Stimulated activated CD4-positive, alpha-beta T cell treated with anti-CD3 and anti-CD28 coated beads, Interleukin-2, amount 100 ng/mL, for 4 hours (primary cell): ENCODE results near the gene TANGO6.
"Not testable (repeated sequence)": the region's sequence is repeated elsewhere in the genome, so short reads cannot be mapped to it uniquely, and the experiment has no call there.

ENCODE experiments used
- DNase-seq: peaks from one replicate; pipeline ENCODE4 v3.0.0-alpha.2; 2020; ENCODE audit warnings: low read depth

Gene TANGO6

GRCh38 chr16:68843482-68844210 is at the start of gene TANGO6:
Gene TANGO6 (plus strand): TSS chr16:68843531. CDS start chr16:68843618, 87 bp downstream.
- peak; percentile 93 for DNase-seq

GRCh38 chr16:68798398-68798797 is 44.9 kb upstream of the TANGO6 start:
- no peak for DNase-seq

- DNase-seq, result peak; percentile 6
Measured at GRCh38 chr16:68800257-68800875, 43.0 kb upstream of the TANGO6 start.

- no peak for DNase-seq
Measured at GRCh38 chr16:68802190-68802589, 41.1 kb upstream of the TANGO6 start.

- DNase-seq, result no peak
Measured at GRCh38 chr16:68806422-68806821, 36.9 kb upstream of the TANGO6 start.

GRCh38 chr16:68806981-68807380 is 36.4 kb upstream of the TANGO6 start:
- DNase-seq, result no peak

- DNase-seq, result no peak
Measured at GRCh38 chr16:68814516-68814915, 28.8 kb upstream of the TANGO6 start.

- no peak for DNase-seq
Measured at GRCh38 chr16:68823401-68824135, 19.8 kb upstream of the TANGO6 start.

GRCh38 chr16:68825427-68825826 is 17.9 kb upstream of the TANGO6 start:
- no peak for DNase-seq

- DNase-seq, result no peak
Measured at GRCh38 chr16:68826652-68827051, 16.7 kb upstream of the TANGO6 start.

GRCh38 chr16:68833251-68833650 is 10.1 kb upstream of the TANGO6 start:
- DNase-seq, result no peak

- DNase-seq, result no peak
Measured at GRCh38 chr16:68834550-68834949, 8.8 kb upstream of the TANGO6 start.

- no peak for DNase-seq
Measured at GRCh38 chr16:68835970-68836369, 7.4 kb upstream of the TANGO6 start.

- DNase-seq, result no peak
Measured at GRCh38 chr16:68839831-68840230, 3.5 kb upstream of the TANGO6 start.

- not testable (repeated sequence) for DNase-seq
Measured at GRCh38 chr16:68842964-68843481, 308 bp upstream of the TANGO6 start.

GRCh38 chr16:68844211-68844564 is 857 bp downstream of the TANGO6 start:
- DNase-seq, result no peak

GRCh38 chr16:68848786-68849185 is 5.5 kb downstream of the TANGO6 start:
- no peak for DNase-seq

GRCh38 chr16:68850481-68850880 is 7.2 kb downstream of the TANGO6 start:
- DNase-seq, result no peak

- no peak for DNase-seq
Measured at GRCh38 chr16:68851601-68852000, 8.3 kb downstream of the TANGO6 start.

GRCh38 chr16:68857479-68857878 is 14.1 kb downstream of the TANGO6 start:
- no peak for DNase-seq

GRCh38 chr16:68859828-68860227 is 16.5 kb downstream of the TANGO6 start:
- DNase-seq, result no peak

- no peak for DNase-seq
Measured at GRCh38 chr16:68860978-68861892, 17.9 kb downstream of the TANGO6 start.
